RWPE2 (cell line): Measurements from ENCODE around the gene C21orf91.

Experiments
- ATAC-seq: fragments of 200-7000 bp; cut with Tn5 transposase; 3 replicates; pipeline ENCODE4 v1.9.1; 2021; ENCODE audit warnings: low read depth
- DNase-seq: peaks from one replicate; pipeline ENCODE4 v3.0.0-alpha.2; 2020; ENCODE audit warnings: low spot score
- H3K27ac ChIP-seq: fragments of 450-650 bp; 2 replicates; pipeline ENCODE4 v1.5.1; 2017; ENCODE audit warnings: mild to moderate bottlenecking; ENCODE audit not compliant: poor library complexity, severe bottlenecking
- H3K27me3 ChIP-seq: fragments of 250-450 bp; sonication (Bioruptor Pico); 2 replicates; pipeline ENCODE4 v1.5.1; 2021; ENCODE audit warnings: mild to moderate bottlenecking, moderate library complexity; ENCODE audit not compliant: insufficient read depth, poor library complexity, severe bottlenecking
- H3K36me3 ChIP-seq: fragments of 250-450 bp; sonication (Bioruptor Pico); 2 replicates; pipeline ENCODE4 v1.5.1; 2020; ENCODE audit warnings: low read depth, mild to moderate bottlenecking, moderate library complexity
- H3K4me1 ChIP-seq: fragments of 250-450 bp; sonication (Bioruptor Pico); 2 replicates; pipeline ENCODE4 v1.5.1; 2021; ENCODE audit warnings: mild to moderate bottlenecking, moderate library complexity; ENCODE audit not compliant: insufficient read depth, poor library complexity, severe bottlenecking
- H3K4me3 ChIP-seq: fragments of 250-450 bp; sonication (Bioruptor Pico); 2 replicates; pipeline ENCODE4 v1.5.1; 2021; ENCODE audit warnings: mild to moderate bottlenecking, moderate library complexity; ENCODE audit not compliant: severe bottlenecking
- H3K9me3 ChIP-seq: fragments of 250-450 bp; sonication (Bioruptor Pico); 2 replicates; pipeline ENCODE4 v1.5.1; 2021; ENCODE audit warnings: mild to moderate bottlenecking, moderate library complexity; ENCODE audit not compliant: severe bottlenecking
- TF ChIP-seq, protein P1 (sequence below): fragments of 450-650 bp; IDR thresholded peaks from one replicate; pipeline ENCODE4 v1.5.1; 2017; ENCODE audit warnings: mild to moderate bottlenecking, moderate library complexity; ENCODE audit not compliant: poor library complexity, severe bottlenecking

C21orf91 gene

DNA sequence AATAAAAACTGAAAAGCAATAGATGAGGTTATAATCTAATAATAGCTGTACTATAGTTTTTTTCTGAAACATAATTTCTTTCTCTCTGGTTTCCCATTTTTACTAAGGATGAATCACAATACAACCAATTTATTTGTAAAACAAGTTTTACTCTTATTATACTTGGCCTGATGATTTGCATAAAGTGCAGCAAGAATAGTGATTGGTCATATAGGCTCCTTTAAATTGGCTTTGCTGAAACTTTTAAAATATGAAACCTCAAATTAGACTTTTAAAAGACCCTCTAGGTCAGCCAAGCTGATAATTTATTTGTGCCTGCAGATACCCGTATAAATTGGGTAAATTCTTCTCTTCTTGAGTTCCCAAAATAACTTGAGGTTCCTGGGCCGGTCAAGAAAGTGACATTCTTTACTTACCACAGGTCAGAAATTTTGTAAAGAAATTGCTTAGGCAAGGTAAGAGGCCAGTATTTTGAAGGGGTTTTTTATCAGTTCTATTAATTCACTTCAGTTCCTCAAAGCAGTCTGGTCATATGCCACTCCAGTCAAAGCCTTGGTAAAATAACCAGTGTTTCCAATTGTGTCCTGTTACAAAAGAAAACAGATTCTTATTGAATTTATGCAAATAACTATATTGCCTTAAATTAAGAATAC, 76.1 kb downstream of the C21orf91 start:
- Histone ChIP-seq H3K27ac (no peak overlapping the region), H3K4me3 (no peak overlapping the region), H3K4me1 (peaks cover 5% of the 10 kb centered on the region), H3K36me3 (no peaks in the 10 kb centered on the region), H3K9me3 (no peaks in the 10 kb centered on the region), H3K27me3 (no peaks in the 10 kb centered on the region)
- DNase-seq: no peak
- ATAC-seq: no peak
- TF ChIP-seq, protein P1, sequence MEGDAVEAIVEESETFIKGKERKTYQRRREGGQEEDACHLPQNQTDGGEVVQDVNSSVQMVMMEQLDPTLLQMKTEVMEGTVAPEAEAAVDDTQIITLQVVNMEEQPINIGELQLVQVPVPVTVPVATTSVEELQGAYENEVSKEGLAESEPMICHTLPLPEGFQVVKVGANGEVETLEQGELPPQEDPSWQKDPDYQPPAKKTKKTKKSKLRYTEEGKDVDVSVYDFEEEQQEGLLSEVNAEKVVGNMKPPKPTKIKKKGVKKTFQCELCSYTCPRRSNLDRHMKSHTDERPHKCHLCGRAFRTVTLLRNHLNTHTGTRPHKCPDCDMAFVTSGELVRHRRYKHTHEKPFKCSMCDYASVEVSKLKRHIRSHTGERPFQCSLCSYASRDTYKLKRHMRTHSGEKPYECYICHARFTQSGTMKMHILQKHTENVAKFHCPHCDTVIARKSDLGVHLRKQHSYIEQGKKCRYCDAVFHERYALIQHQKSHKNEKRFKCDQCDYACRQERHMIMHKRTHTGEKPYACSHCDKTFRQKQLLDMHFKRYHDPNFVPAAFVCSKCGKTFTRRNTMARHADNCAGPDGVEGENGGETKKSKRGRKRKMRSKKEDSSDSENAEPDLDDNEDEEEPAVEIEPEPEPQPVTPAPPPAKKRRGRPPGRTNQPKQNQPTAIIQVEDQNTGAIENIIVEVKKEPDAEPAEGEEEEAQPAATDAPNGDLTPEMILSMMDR: no peak

DNA sequence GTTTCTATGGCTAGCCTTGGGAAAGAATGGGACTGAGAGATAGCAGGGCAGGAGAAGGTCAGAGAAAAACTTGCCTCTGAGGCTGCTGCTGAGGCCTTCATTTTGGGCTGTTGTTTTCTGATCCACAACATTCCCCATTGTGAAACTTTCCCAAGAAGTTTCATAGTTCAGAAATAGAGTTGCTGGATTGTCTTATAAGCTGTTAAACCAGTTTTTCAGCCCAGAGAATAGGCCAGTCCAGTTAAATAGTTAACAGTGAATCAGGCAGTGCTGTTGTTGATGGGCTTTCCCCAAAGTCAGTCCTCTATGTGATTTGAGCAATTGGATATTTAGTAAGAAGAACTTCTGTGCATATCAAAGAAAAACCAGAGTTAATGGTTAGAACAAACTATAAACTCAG, 77.0 kb downstream of the C21orf91 start:
- Histone ChIP-seq H3K4me3 (no peak overlapping the region), H3K27ac (no peak overlapping the region), H3K4me1 (peaks cover 5% of the 10 kb centered on the region), H3K36me3 (no peaks in the 10 kb centered on the region), H3K27me3 (no peaks in the 10 kb centered on the region), H3K9me3 (no peaks in the 10 kb centered on the region)
- no peak for ATAC-seq
- no peak for DNase-seq
- TF ChIP-seq, protein P1: no peak
